HepG2 (cell line): Measurements from ENCODE around the gene PNKP. TPM values are rescaled to one million over a fixed set of nuclear protein-coding genes. Genes with fewer than 3 reads are reported as not detected.

Experiments
- polyA plus RNA-seq, 8 experiments: library from polyadenylated mRNA; depleted of rRNA in 3 of 8; stranded (reverse) in 7 of 8; unstranded in 1 of 8; fragments of >200 nt; fragmentation: Illumina TruSeq in 4 of 8; extraction: Trizol in 4 of 8; gene quantifications; 2 replicates each; pipeline versions ENCODE4 v1.2.1 to v1.2.3, GENCODE V29; 2011 to 2016; ENCODE audit warnings: low read depth in 4 of 8, missing spikeins in 1 of 8, mixed read lengths in 1 of 8; ENCODE audit not compliant: insufficient read depth in 1 of 8
- total RNA-seq, 5 experiments: library from RNA; depleted of rRNA; stranded (reverse); fragments of >200 nt; fragmentation: Illumina TruSeq; extraction: Trizol; gene quantifications; 2 replicates each; pipeline ENCODE4 v1.2.3, GENCODE V29; 2016; ENCODE audit warnings: low read depth in 1 of 5
- TF ChIP-seq, protein P1 (sequence below), 2 experiments: fragments of 450-650 bp in 1 of 2; sonication (generic) in 1 of 2; formaldehyde crosslinking in 1 of 2; IDR thresholded peaks; 2 replicates each; pipeline versions ENCODE4 v1.6.1 to v1.8.0; 2016 to 2022; ENCODE audit warnings: antibody characterized with exemption in 1 of 2, mild to moderate bottlenecking in 1 of 2, missing genetic modification reagents in 1 of 2

The PNKP gene
- total and polyA plus RNA-seq, 2 of the 13 experiments (the other 11 are each of a cell fraction or from before 2014, with no cell fraction given): 12.7 to 27.1 TPM

DNA sequence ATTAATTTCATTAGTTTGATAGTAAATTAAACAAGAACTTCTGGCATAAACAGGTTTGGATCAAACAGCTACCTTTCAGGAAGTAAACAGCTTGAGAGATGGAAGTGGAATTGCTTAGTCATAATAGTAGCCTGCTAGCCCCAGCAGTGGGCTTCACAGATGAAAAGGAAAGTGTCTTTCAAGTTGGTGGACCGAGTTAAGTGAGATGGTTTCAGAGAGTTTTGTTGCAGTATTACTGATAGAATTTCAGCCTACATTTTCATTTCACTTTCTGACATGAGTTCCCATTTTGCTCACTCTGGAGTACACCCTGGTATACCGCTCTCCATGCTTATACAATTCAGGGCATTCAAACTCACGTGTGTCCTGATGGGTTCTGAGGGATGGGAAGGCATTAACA is 18.4 kb downstream of the PNKP start (continued):
- TF ChIP-seq, protein P1, sequence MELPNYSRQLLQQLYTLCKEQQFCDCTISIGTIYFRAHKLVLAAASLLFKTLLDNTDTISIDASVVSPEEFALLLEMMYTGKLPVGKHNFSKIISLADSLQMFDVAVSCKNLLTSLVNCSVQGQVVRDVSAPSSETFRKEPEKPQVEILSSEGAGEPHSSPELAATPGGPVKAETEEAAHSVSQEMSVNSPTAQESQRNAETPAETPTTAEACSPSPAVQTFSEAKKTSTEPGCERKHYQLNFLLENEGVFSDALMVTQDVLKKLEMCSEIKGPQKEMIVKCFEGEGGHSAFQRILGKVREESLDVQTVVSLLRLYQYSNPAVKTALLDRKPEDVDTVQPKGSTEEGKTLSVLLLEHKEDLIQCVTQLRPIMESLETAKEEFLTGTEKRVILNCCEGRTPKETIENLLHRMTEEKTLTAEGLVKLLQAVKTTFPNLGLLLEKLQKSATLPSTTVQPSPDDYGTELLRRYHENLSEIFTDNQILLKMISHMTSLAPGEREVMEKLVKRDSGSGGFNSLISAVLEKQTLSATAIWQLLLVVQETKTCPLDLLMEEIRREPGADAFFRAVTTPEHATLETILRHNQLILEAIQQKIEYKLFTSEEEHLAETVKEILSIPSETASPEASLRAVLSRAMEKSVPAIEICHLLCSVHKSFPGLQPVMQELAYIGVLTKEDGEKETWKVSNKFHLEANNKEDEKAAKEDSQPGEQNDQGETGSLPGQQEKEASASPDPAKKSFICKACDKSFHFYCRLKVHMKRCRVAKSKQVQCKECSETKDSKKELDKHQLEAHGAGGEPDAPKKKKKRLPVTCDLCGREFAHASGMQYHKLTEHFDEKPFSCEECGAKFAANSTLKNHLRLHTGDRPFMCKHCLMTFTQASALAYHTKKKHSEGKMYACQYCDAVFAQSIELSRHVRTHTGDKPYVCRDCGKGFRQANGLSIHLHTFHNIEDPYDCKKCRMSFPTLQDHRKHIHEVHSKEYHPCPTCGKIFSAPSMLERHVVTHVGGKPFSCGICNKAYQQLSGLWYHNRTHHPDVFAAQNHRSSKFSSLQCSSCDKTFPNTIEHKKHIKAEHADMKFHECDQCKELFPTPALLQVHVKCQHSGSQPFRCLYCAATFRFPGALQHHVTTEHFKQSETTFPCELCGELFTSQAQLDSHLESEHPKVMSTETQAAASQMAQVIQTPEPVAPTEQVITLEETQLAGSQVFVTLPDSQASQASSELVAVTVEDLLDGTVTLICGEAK (IDR thresholded peaks at IDR 0.05): no peak
- TF ChIP-seq, protein P1 (CRISPR knock-in tag; IDR thresholded peaks at IDR 0.05): no peak
